Mammary microvascular endothelial cell (primary cell): ENCODE data around the gene SAP30. TPM values are rescaled to one million over a fixed set of nuclear protein-coding genes. Genes with fewer than 3 reads are reported as not detected.

Source experiments
- total RNA-seq: library from RNA; depleted of rRNA; stranded (reverse); fragments of >200 nt; gene quantifications from 2 replicates; pipeline ENCODE4 v1.2.3, GENCODE V29; 2015

SAP30 gene
- 24.0 and 41.3 TPM in 2 replicates for total RNA-seq

DNA sequence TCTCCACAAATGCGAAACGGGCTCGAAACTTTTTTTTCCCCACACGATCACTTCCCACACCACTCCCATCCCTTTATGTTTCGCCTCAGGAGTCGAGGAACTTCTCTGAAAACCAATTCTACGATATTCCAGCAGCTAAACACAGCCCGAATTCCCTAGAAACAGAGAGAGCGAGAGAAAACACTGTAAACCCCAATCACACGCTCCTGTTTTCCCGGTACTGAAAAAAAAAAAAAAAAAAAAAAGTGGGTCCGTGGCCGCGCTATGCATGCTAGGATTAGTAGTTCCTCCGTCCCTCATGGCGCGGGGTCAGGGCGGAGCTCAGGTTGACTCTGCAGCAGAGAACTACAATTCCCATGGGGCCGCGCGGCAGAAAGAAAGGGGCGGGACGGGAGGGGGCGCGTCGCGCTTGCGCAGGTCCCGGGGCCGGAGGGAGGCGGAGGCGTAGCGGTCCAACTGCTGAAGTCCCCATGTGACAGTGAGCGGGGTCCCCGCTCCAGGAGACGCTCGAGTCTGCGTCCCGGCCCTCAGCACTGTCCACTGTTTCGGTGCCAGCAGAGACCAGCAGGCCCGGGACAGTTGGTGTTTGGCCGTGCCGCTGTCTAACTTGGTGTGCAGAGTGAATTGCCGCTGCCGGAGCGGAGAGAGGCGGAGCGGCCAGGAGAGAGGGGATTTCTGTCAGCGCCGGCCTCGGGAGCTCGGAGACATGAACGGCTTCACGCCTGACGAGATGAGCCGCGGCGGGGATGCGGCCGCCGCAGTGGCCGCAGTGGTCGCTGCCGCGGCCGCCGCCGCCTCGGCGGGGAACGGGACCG lies at the start of gene SAP30:
Gene SAP30, plus strand, starts transcription at position 478 of the 815 bp plus-strand sequence. Its CDS starts 229 bp downstream, at position 707.

GRCh38 chr4:173334085-173334890 lies 36.5 kb upstream of the SAP30 start, which contains the start of gene HMGB2:
Gene HMGB2, minus strand, starts transcription at chr4:173334358. Its CDS starts 709 bp downstream, at chr4:173333649.

DNA sequence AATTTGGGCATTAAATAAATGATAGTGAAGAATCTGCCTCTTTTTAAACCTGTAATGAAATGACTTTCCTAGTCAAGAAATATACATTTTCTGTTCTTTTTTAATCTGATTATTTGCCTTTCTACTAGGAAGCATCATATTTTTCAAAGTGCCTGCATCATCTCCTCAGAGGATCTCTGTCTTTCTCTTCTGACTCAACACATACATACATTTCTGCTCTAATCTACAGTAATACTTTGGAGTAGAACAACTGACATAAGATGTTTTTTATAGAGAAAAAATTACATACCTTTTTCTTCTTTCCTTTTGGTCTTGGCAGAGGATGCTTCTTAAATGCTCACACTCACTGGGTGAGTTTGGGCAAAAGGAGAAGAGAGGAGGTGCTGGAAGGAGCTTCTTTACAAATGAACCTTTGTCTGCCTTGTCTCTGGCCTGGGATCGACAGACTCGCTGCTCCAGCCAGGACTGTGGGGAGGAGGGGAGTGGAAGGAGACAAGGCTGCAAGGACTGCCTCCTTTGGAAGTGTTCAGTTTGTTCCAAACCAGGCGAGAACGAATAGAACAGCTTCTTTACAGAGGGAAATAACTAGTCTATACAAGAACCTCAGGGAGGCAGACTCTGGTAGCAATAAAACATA lies 28.1 kb downstream of the SAP30 start, which contains the start of gene SCRG1:
Gene SCRG1, minus strand, starts transcription at position 338 of the 637 bp plus-strand sequence. CDS start 7,702 bp downstream, outside the sequence.

Other genes starting within 250 kb of the SAP30 start
- 25.1 and 25.9 TPM in 2 replicates for gene GALNT7, start 202.1 kb upstream of the SAP30 start, total RNA-seq
- gene HMGB2, start 36.6 kb upstream of the SAP30 start, total RNA-seq, result 121 and 133 TPM in 2 replicates
- not detected in 2 replicates for gene SCRG1, start 28.2 kb downstream of the SAP30 start, total RNA-seq
- not detected in 2 replicates for gene HAND2, start 159.3 kb downstream of the SAP30 start, total RNA-seq